Retinal pigment epithelial cell (primary cell): ENCODE data around the gene RHOBTB1.

Source experiments
- DNase-seq: peaks from one replicate; pipeline ENCODE4 v3.0.0-alpha.2; 2010; ENCODE audit warnings: low read depth
- H3K4me3 ChIP-seq: 2 replicates; pipeline ENCODE4 v1.5.1; 2011; ENCODE audit warnings: mild to moderate bottlenecking, low read length, control low read depth, moderate library complexity
- CTCF ChIP-seq: conservative IDR thresholded peaks from 2 replicates; pipeline ENCODE4 v1.5.1; 2011; ENCODE audit warnings: low read depth, low read length, control low read depth, inconsistent platforms

Gene RHOBTB1

GRCh38 chr10:60877061-60877776 is 66.8 kb downstream of the RHOBTB1 start:
- no peak for DNase-seq
- no peak overlapping the region for H3K4me3 ChIP-seq
- no peak for TF ChIP-seq CTCF

- TF ChIP-seq CTCF, result no peak
- no peak overlapping the region for H3K4me3 ChIP-seq
- no peak for DNase-seq
These were observed 70.2 kb downstream of the RHOBTB1 start for GRCh38 chr10:60873758-60874157.

DNA sequence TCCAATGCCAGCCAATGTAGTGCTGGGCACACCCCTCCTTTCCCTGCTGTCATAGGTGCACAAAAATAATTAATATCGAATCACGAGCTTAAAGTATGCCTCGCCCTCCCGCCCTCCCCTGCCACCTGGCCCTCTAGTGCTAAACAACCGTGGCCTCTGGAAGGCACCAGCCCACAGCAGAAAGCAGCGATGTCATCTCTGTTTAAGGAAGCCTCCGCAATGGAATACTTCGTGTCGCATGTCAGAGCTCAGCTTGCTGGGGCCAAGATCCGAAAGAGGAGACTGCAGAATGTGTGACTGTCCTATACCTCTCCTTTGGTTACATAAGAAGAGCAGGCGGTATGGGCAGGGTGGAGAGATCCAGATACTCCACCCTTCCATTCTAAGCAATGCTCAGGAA is 71.5 kb downstream of the RHOBTB1 start:
- no peak overlapping the region for H3K4me3 ChIP-seq
- TF ChIP-seq CTCF, result no peak
- no peak for DNase-seq

DNA sequence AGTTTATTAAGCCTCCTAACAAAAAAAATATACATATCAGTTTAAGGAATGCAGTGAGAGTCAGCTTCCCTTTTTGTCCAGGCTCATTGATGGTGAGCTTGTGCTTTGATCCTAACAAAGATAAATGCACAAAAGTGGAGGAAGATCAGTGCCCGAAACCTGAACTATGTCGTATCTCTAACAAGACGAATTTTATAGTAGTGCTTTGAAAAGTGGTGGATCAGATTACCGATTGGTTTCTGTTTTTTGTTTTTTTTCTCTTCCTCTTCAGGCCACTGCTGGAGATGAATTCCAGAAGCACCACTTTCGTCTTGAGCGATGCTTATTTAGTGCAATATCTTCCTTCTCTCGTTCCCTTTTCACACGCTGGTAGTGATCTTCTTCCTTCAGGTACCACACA is 72.8 kb downstream of the RHOBTB1 start:
- no peak for DNase-seq
- H3K4me3 ChIP-seq, result no peak overlapping the region
- no peak for TF ChIP-seq CTCF

DNA sequence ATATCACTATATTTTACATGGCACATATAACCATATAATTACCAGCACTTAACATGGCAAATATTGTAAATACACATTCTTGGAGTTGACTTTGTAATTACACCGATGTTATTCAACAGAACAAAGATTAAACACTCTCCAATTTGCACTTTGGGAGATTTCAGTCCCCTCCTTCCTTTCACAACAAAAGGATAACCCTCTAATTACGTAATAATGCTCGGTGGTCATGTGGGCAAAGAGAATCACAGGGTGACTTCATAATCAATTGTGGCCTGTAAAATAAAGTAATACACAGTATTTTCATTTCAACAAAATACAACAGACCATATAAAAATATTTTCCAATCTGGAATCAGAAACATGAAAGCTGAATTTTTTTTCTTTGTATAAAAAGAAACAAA is 73.2 kb downstream of the RHOBTB1 start:
- no peak for TF ChIP-seq CTCF
- no peak for DNase-seq
- H3K4me3 ChIP-seq, result no peak overlapping the region

- no peak for TF ChIP-seq CTCF
- no peak overlapping the region for H3K4me3 ChIP-seq
- DNase-seq, result no peak
These were observed 73.6 kb downstream of the RHOBTB1 start for GRCh38 chr10:60870416-60870728.

DNA sequence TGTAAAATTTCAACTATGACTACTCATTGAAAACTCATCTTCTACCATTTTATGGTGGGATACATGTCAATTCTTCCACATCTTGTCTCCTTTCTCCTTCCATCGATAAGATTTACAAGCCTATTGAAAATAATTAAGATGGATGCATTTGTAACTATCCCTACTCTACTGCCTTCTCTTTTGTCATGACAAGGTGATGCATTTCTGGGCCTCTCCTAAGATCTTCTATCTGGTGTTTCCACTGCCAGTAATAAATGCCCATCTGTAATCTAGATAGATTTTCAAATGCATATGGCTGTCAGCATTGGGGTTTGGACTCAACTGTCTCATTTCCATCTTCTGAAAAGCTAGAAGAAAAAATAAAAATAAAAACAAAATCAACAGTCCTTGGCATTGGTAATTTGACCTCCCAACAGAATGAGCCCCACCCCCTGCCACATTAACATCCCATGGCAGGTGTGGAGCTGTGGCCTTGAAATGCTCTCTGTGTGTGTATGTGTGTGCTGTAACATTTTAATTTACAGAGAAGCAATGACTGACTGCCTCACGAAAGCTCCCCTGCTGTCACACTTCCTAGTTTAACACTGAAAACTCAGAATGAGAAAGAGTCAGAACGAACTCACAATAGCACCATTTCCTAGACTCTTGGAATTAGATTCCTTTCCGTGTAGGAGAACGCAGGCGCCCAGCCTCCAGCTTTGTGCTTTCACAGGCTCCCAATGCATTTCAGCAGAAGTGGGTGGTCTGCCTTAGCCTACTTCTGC is 74.2 kb downstream of the RHOBTB1 start:
- no peak overlapping the region for H3K4me3 ChIP-seq
- no peak for TF ChIP-seq CTCF
- no peak for DNase-seq
